HG03139 (cell line): ENCODE results near the gene CASZ1.

Experiments used
- ATAC-seq: cut with Tn5 transposase; IDR thresholded peaks from one replicate; pipeline ENCODE4 v1.9.1; 2021; ENCODE audit not compliant: unreplicated experiment

Gene CASZ1

GRCh38 chr1:10823000-10823401 lies 26.6 kb upstream of the CASZ1 start:
- no peak for ATAC-seq

DNA sequence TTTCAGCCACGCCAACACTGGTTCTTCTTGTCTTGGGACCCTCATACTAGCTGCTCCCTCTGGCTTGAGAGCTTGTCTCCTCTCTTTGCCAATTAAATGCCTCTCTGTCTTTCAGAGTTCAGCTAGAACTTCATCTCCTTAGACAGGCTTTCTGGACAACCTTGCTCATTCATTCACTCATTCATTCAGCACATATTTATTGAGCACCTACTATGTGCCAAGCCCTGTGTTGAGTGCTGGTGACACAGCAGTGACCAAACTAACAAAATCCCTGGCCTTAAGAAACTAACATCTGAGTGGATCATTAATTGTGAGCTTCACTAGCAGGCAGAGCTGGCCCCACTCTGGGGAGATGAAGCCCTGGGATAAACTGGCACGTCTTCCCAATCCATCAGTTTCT lies 24.9 kb upstream of the CASZ1 start:
- ATAC-seq: no peak

- ATAC-seq: no peak
Observed at GRCh38 chr1:10820422-10820821, 24.0 kb upstream of the CASZ1 start.

GRCh38 chr1:10819198-10819901 lies 22.9 kb upstream of the CASZ1 start:
- ATAC-seq: no peak

- ATAC-seq: no peak
Observed at GRCh38 chr1:10818262-10819197, 22.1 kb upstream of the CASZ1 start.

DNA sequence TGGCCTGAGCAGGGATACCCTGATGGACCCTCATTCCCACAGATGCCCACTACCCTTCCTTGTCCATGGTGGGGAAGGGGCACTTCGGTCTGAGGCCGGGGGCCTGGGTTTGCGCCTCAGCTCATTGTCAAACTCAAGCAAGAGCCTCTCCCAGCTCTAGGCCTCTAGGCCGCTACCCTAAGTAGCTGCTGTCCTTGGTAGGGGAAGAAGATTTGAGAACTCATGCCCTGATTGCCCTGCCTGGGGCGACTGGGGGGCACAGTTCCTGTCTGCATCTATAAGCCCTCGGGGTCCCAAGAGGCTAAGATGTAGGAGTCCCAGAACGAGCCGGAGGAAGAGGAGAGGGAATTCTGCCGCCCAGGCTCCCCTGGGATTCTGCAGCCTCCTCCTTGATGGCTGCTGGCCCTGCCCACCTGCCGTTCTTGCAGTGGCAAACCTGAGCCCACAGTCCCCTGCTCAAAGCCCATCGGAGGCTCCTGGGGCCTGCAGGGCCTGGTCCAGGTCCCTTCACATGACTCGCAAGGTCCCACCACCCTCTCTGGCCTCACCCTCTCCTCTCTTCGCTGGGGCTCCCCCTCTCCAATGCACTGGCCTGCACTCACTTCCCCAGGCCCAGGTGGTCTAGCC lies 20.4 kb upstream of the CASZ1 start:
- no peak for ATAC-seq

- no peak for ATAC-seq
Observed at GRCh38 chr1:10816233-10816632, 19.8 kb upstream of the CASZ1 start.

DNA sequence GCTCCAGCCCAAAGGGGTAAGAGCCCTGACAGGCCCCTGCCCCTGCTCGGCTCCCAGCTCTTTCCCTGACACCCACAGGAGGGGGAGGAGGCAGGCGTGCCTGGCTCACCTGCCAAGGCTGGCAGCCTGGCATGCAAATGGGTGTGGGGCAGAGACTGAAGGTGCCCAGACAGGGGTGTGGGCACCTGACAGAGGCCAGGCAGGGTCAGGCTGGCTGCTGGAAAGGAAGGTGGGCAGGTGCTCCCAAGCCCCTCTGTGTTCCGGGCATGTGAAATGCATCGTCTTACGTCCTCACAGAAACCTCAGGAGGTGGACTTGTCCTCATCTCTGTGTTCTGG lies 19.4 kb upstream of the CASZ1 start:
- ATAC-seq: no peak

- ATAC-seq: no peak
Observed at GRCh38 chr1:10814976-10815857, 18.8 kb upstream of the CASZ1 start.

DNA sequence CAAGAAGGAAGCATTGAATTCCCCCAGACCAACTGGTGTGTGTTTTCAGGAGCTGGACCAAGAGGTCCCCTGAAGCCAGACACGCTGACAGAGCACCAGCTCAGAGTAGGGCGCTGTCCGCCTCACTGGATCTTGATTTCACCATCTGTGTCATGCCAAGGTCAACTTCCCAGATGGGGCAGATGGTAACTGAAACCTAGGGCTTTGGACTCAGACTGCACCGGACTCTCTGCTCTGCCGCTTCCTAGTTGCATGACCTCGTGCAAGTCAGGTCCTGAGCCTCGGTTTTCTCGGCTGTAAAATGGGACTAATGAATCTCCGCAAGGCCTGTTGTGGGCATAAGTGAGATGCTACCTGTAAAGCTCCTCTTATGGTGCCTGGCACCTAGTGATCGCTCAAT lies 17.9 kb upstream of the CASZ1 start:
- no peak for ATAC-seq

DNA sequence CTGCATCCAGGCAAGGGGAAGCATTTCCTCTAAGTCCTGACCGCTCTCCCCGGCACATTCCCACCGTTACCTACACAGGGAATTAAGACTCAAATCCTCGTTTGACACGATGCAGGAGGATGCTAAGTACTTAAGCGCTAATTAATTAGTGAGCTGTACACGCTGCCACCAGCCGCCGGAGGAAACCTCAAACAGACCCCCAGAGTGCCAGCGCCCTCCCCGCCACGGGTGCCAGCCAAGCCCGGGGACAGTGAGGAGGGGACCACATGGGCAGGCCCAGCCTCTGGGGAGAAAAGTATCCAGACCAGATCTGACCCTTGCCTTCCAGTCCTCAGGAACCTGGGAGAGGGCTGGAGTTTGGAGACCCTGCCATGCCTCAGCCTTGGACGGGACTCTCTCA lies 17.4 kb upstream of the CASZ1 start:
- ATAC-seq: no peak

GRCh38 chr1:10812387-10812915 lies 16.0 kb upstream of the CASZ1 start:
- ATAC-seq: no peak

- no peak for ATAC-seq
Observed at GRCh38 chr1:10808441-10808840, 12.0 kb upstream of the CASZ1 start.

- ATAC-seq: no peak
Observed at GRCh38 chr1:10806966-10807365, 10.5 kb upstream of the CASZ1 start.

- ATAC-seq: no peak
Observed at GRCh38 chr1:10803971-10804820, 7.8 kb upstream of the CASZ1 start.

DNA sequence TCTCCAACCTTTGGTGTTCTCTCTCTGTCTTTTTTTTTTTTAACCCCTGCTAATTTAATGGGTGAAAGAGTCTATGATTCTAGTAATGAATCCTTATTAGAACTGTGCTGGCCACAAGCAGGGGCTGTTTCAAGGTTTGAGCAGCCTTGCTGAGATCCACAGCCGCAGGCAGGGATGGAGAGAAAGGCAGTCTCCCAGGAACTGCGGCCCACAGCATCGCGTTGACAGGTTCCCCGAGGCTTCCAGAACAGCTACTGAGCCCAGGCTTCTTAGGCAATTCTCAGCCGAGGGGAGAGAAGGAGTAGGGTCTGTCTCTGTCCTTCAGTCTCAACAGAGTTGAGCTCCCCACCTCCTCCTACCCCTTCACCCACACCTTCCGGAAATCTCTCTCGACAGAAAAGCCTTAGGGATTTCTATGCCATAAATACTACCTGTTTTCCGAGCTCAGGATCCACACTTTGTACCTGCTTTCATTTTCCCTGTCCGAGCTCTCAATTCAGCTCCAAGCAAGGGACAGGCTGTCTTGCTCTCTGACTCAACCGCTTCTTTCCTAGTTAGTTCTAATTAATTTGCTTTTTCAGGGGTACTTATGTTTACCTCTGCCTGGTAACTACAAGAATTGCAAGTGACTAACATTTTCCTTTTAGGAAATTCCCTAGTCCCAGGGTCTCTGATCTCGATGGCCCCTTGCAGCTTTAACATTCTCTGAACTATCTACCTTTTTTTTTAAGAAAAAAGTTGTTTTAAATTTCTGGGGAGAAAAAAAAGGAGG lies 6.7 kb upstream of the CASZ1 start:
- ATAC-seq: no peak

GRCh38 chr1:10800778-10801177 lies 4.3 kb upstream of the CASZ1 start:
- ATAC-seq: no peak

- no peak for ATAC-seq
Observed at GRCh38 chr1:10799726-10800125, 3.3 kb upstream of the CASZ1 start.
